Large intestine (tissue), 3 donors: ENCODE measurements around the gene RNPS1. TPM values are rescaled to one million over a fixed set of nuclear protein-coding genes. Genes with fewer than 3 reads are reported as not detected.

Source experiments
- DNase-seq, 2 donors: peaks; one replicate each; pipeline versions ENCODE4 v3.0.0 to v3.0.0-alpha.2; 2013
- H3K27ac ChIP-seq: one replicate; pipeline ENCODE4 v1.5.1; 2013; ENCODE audit warnings: low read length
- H3K27me3 ChIP-seq: 2 replicates; pipeline ENCODE4 v1.6.1; 2013; ENCODE audit warnings: low read length; ENCODE audit not compliant: control insufficient read depth, insufficient read depth
- H3K36me3 ChIP-seq: 2 replicates; pipeline ENCODE4 v1.6.1; 2013; ENCODE audit warnings: low read length; ENCODE audit not compliant: control insufficient read depth, insufficient read depth
- H3K4me1 ChIP-seq: one replicate; pipeline ENCODE4 v1.6.1; 2013; ENCODE audit warnings: low read length; ENCODE audit not compliant: control insufficient read depth, insufficient read depth
- H3K4me3 ChIP-seq: one replicate; pipeline ENCODE4 v1.5.1; 2013; ENCODE audit warnings: low read length
- H3K9me3 ChIP-seq: one replicate; pipeline ENCODE4 v1.6.1; 2013; ENCODE audit warnings: mild to moderate bottlenecking, low read depth, low read length, moderate library complexity; ENCODE audit not compliant: control insufficient read depth
- WGBS: methylation state at CpG from one replicate; pipeline ENCODE4 v1.1.5; 2013; ENCODE audit warnings: low lambda C conversion rate; ENCODE audit not compliant: insufficient coverage; 5-methylcytosine and 5-hydroxymethylcytosine counted together
- polyA plus RNA-seq: library from polyadenylated mRNA; unstranded; fragments of 120-200 nt; gene quantifications from one replicate; pipeline ENCODE4 v1.2.1, GENCODE V29; 2013

RNPS1 gene
- polyA plus RNA-seq, 1 donor = 172 TPM

DNA sequence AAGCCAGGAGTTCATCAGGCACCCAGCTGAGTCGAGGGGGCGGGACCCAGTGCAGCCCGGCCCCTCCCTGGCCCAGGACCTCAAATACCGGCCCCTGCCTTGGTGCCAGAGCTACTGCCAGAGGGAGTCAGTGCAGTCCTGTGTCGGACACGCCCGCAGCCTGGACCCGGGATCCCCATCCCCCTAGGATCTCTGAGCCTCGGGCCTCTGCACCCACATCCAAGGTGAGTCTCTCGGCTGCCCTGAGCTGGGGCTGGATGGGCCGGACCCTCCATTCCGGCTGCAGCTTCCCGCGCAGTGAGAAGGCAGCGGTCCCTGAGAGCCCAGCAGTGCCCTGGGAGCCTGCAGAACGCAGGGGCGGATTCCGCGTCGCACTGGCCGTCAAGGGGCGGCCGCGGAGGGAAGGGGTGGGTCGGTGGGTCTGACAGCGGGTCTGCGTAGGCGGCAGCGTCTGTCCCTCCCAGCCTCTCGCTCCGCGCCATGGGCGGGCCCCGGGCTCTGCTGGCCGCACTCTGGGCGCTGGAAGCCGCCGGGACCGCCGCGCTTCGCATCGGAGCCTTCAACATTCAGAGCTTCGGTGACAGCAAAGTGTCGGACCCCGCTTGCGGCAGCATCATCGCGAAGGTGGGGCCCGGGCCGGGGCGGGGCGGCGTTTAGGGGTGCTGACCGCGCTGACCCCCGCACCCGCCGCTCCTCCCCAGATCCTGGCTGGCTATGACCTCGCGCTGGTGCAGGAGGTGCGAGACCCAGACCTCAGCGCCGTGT is 31.4 kb downstream of the RNPS1 start, which contains the start of gene DNASE1L2:
TSS of gene DNASE1L2 (plus strand) at position 108 of the 765 bp plus-strand sequence. CDS start at position 481, 373 bp downstream.
- Histone ChIP-seq H3K9me3 (peaks cover 29% of the 10 kb centered on the region), H3K27ac (no peak within 1 kb of the TSS), H3K27me3 (peaks cover 34% of the 10 kb centered on the region), H3K4me3 (no peak within 1 kb of the TSS), H3K36me3 (peaks cover 43% of the 10 kb centered on the region), H3K4me1 (peaks cover 19% of the 10 kb centered on the region)
- DNase-seq = no peak
- no CpG with 5 or more reads among the region's 64 CpGs for WGBS

DNA sequence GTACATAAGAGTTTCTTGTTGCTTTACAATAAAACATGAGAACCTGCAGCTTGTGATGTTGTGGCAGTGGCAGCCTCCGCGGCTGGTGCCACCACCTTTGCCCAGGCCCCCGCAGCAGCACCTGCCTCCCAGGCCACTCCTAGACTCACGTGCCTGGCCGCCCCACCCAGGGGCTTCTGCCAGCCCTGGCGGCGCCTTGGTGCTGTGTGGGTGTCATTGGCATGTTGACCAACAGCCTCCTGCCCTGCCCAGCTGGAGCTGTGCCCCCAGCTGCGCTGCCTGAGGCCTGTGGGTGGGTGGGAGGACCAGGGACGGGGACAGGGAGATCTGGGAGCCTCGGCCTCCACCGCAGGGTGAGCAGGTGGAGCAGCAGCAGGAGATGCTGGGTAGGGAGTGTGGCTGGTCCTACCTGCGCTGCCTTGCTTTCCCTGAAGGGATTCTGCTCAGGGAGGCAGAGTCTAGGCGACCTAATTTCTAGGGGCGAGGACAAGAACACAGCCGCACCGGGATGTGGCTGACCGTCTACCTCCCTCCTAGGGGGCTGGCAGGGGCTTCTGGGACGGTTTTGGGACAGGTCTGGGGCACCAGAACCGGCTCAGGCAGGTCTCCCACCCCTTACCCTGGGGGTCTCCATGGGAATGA is 32.1 kb downstream of the RNPS1 start:
- Histone ChIP-seq H3K4me3 (no peak overlapping the region), H3K4me1 (peaks cover 19% of the 10 kb centered on the region), H3K9me3 (peaks cover 29% of the 10 kb centered on the region), H3K27me3 (peaks cover 34% of the 10 kb centered on the region), H3K27ac (no peak overlapping the region), H3K36me3 (peaks cover 50% of the 10 kb centered on the region)
- no peak for DNase-seq
- no CpG with 5 or more reads among the region's 19 CpGs for WGBS

DNA sequence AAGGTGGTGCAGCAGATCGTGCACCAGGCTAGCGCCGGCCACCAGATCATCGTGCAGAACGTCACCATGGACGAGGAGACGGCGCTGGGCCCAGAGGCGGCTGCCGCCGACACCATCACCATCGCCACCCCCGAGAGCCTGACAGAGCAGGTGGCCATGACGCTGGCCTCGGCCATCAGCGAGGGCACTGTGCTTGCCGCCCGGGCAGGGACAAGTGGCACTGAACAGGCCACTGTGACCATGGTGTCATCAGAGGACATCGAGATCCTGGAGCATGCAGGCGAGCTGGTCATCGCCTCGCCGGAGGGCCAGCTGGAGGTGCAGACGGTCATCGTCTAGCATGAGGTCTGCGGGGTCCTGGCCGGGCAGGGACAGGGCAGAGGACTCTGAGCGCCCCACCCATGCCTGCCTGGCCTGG is 32.7 kb downstream of the RNPS1 start:
- peaks cover 34% of the 10 kb centered on the region for H3K27me3 ChIP-seq
- no peak for DNase-seq

DNA sequence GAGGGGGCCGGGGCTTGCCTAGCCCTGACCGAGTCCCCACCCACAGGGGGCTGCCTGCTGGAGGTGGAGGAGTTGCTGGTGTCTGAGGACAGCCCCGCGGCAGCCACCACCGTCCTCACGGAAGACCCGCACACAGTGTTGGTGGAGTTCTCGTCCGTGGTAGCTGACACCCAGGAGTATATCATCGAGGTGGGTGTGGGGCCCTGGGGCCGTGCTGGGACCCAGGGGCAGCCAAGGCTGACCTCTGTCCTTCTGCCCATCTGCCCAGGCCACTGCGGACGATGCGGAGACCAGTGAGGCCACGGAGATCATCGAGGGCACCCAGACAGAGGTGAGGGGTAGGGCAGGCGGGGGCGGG is 33.1 kb downstream of the RNPS1 start:
- Histone ChIP-seq H3K36me3 (peaks cover 60% of the 10 kb centered on the region), H3K4me3 (no peak overlapping the region), H3K9me3 (peaks cover 29% of the 10 kb centered on the region), H3K27me3 (peaks cover 34% of the 10 kb centered on the region), H3K27ac (no peak overlapping the region), H3K4me1 (peaks cover 19% of the 10 kb centered on the region)
- DNase-seq = no peak
- no CpG with 5 or more reads among the region's 18 CpGs for WGBS

More for the DNA sequence above, 32.7 kb downstream of the RNPS1 start:
- WGBS = no CpG with 5 or more reads among the region's 28 CpGs
- Histone ChIP-seq H3K4me1 (peaks cover 19% of the 10 kb centered on the region), H3K27ac (no peak overlapping the region), H3K4me3 (no peak overlapping the region), H3K9me3 (peaks cover 29% of the 10 kb centered on the region), H3K36me3 (peaks cover 56% of the 10 kb centered on the region)

DNA sequence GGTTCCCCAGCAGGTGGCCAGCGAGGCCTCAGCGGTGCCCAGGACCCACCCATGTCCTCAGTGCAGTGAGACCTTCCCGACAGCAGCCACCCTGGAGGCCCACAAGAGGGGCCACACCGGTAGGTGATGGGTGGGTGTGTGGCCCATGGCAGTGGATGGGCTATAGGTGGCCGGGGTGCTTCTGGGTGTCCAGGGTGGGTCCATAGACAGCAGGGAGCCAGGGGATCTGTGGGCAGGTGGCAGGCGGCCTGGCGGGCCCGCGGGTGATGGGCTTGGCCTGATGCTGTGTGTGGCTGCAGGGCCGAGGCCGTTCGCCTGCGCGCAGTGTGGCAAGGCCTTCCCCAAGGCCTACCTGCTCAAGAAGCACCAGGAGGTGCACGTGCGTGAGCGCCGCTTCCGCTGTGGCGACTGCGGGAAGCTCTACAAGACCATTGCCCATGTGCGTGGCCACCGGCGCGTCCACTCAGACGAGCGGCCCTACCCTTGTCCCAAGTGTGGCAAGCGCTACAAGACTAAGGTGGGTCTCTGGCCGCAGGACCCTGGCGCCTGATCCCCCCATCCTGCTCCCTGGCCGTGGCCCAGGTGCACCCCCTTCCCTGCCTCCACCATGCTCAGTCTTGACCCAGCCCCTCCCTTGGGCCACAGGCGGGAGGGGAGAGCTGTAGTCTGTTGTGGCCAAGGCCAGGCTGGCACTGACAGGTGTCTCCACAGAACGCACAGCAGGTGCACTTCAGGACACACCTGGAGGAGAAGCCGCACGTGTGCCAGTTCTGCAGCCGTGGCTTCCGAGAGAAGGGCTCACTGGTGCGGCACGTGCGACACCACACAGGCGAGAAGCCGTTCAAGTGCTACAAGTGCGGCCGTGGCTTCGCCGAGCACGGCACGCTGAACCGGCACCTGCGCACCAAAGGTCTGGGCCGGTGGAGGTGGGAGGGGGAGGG is 33.8 kb downstream of the RNPS1 start:
- Histone ChIP-seq H3K4me3 (no peak overlapping the region), H3K9me3 (peaks cover 29% of the 10 kb centered on the region), H3K27ac (no peak overlapping the region), H3K4me1 (peaks cover 19% of the 10 kb centered on the region), H3K36me3 (peaks cover 66% of the 10 kb centered on the region), H3K27me3 (peaks cover 34% of the 10 kb centered on the region)
- no CpG with 5 or more reads among the region's 51 CpGs for WGBS
- DNase-seq = no peak

DNA sequence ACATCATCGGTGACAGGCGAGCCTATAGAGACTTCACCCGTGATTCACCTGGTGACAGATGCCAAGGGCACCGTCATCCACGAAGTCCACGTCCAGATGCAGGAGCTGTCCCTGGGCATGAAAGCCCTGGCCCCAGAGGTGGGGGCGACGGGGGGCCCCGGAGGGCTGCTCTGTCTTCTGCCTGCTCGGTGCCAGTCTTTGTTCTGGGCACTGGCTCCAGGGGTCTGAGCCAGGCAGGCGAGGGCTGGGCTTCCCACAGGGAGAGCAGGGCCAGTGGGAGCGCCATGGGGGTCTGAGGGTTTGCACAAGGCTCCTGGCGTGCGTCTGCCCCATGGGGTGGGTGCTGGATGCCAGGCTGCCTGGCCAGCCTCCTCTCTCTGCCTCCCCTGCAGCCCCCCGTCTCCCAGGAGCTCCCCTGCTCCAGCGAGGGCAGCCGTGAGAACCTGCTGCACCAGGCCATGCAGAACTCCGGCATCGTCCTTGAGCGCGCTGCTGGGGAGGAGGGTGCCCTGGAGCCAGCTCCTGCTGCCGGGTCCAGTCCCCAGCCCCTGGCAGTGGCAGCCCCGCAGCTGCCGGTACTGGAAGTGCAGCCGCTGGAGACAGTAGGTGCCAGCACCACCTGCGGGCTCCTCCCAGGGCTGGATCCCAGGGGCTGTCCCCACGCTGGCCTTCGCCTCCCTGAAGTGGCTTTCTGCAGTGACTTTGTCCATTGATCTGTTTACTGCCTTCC is 34.7 kb downstream of the RNPS1 start:
- no CpG with 5 or more reads among the region's 28 CpGs for WGBS

DNA sequence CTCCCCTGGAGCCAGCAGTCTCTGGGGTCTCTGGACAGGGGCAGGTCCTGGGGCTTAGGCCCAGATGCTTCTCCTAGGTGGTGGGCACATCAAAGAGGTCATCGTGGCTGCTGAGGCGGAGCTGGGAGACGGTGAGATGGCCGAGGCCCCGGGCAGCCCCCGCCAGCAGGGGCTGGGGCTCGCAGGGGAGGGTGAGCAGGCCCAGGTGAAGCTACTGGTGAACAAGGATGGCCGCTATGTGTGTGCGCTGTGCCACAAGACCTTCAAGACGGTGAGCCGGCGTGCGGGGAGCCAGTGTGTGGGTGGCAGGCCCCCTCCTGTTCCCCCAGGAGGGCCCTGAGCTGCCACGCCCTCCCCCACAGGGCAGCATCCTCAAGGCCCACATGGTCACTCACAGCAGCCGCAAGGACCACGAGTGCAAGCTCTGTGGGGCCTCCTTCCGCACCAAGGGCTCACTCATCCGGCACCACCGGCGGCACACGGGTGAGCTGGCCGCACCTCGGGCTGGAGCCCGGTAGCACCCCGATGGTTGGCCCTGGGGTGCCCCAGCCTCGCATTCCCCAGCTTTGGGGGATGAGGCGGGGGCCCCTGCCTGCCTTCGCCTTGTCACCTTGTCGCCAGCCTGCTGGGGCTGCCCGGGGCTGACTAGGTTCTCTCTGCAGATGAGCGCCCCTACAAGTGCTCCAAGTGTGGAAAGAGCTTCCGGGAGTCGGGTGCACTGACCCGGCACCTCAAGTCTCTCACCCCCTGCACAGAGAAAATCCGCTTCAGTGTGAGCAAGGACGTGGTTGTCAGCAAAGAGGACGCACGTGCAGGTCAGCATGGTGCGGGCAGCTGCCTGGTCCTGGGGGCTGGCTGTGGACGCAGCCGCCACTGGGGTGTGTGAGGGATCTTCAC is 35.6 kb downstream of the RNPS1 start:
- peaks cover 24% of the 10 kb centered on the region for H3K27me3 ChIP-seq
- H3K4me1 ChIP-seq = peaks cover 7% of the 10 kb centered on the region
- no peak overlapping the region for H3K27ac ChIP-seq
- H3K36me3 ChIP-seq = peaks cover 80% of the 10 kb centered on the region
- no peak for DNase-seq
- WGBS = no CpG with 5 or more reads among the region's 41 CpGs
- H3K4me3 ChIP-seq = no peak overlapping the region
- peaks cover 22% of the 10 kb centered on the region for H3K9me3 ChIP-seq

More for the DNA sequence above, 34.7 kb downstream of the RNPS1 start:
- peaks cover 33% of the 10 kb centered on the region for H3K27me3 ChIP-seq
- peaks cover 31% of the 10 kb centered on the region for H3K9me3 ChIP-seq
- peaks cover 13% of the 10 kb centered on the region for H3K4me1 ChIP-seq
- no peak for DNase-seq
- no peak overlapping the region for H3K4me3 ChIP-seq
- H3K36me3 ChIP-seq = peaks cover 76% of the 10 kb centered on the region
- no peak overlapping the region for H3K27ac ChIP-seq

DNA sequence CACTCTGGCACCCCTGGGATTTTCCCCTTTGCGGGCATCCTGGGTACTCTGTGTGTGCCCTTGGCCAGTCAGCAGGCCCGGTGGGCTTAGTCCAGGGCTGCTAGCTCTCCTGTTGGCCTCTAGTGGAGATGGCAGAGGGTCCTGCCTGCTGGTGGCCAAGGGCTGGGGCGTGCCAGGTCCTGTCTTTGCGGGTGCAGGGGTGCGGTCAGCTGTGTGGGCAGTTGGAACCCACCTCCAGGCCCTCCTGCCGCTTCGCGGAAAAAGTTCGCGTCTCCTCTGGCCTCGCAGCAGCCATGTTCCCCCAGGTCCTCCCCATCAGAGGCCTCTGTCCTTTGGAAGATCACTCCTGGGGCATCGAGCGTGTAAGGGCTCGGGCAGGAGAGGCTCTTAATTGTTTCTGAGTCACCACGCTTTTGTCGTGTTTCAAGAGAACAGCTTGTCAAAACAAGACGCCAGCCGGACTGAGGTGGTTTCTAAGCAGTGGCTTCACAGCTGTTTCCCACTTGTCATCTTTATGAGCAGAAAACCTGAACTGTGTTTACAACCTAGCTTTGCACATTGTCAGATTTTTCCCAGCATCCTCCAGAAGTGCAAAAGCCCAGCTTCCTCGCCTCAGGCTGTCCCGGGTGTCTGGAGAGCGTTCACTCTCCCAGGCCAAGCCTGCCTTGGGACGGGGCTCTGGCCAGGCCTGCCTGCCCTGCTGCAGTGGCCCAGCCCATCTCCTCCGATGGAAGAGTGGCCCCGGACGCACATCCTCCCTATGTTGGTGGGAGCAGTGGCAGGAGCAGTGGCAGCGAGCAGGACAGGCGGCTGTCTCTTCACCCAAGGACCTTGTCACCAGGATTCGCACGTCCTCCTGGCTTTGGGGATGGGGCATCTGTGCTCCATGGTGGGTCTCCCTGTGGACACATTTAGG is 36.7 kb downstream of the RNPS1 start:
- Histone ChIP-seq H3K27me3 (peaks cover 13% of the 10 kb centered on the region), H3K9me3 (peaks cover 12% of the 10 kb centered on the region), H3K4me3 (no peak overlapping the region), H3K36me3 (peaks cover 85% of the 10 kb centered on the region), H3K27ac (no peak overlapping the region), H3K4me1 (peaks cover 5% of the 10 kb centered on the region)
- DNase-seq = no peak
- no CpG with 5 or more reads among the region's 29 CpGs for WGBS
